ENCODE data around the gene NEK5.
"Not testable (repeated sequence)": the region's sequence is repeated elsewhere in the genome, so short reads cannot be mapped to it uniquely, and the experiment has no call there.

Gene NEK5

GRCh38 chr13:52128714-52129700 is at the start of gene NEK5:
Gene NEK5 (minus strand): TSS chr13:52129073. CDS start chr13:52127482, 1,591 bp downstream.
- DNase-seq (ENCODE audit: low read depth, low spot score), result no peak

DNA sequence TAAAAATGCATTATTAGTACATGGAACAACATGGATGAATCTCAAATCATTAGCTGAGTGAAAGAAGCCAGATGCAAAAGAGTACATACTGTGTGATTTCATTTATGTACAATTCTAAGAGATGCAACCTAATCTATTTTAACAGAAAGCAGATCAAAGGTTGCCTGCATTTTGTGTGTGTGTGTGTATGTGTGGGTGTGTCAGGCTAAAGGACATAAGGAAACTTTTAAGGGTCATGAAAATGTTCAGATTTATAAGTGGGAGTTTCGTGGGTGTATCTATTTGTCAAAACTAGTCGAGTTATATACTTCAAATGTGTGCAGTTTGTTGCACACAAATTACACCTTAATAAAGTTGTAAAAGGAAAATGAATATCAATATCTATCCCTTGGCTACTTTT is 48.4 kb upstream of the NEK5 start:
- DNase-seq (ENCODE audit: low read depth, low spot score), result no peak

DNA sequence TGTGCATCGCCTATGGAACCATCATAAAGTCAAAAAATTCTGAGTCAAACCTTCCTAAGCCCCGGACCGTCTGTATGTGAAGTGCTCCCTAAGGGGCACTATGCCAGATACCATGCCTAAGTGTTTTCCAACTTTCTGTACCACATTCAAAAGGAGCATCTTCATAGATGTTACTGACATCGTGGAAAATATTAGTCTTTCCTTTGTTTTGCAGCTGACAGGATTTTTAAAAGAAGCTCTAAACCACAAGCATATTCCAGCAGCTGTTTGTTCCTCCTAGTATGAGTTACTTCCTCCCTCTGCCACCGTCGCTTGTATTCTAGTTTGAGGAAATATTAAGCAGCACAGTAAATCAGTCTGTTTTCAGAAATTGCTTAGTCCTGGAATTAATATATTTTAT is 45.1 kb upstream of the NEK5 start:
- DNase-seq (ENCODE audit: low read depth, low spot score), result not testable (repeated sequence)

GRCh38 chr13:52173373-52173772 is 44.5 kb upstream of the NEK5 start:
- DNase-seq (ENCODE audit: low read depth, low spot score), result no peak

DNA sequence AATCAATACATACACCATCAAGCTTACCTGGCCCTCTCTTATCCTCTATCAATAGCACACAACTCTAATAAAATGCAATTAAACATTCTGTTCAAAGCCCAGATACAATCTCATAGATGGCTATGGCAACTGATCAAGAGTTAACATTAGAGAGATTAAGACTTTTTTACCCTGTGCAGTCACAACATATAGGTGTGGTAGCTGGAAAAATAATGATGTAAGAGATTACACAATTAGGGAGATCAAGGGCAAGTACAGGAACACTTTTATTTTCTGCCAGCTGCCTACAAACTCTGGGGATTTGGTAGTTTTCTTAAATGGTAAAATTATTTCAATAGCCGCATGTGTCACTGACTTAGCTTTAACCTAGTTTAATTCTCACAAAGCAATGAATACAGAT is 42.8 kb upstream of the NEK5 start:
- DNase-seq (ENCODE audit: low read depth, low spot score), result not testable (repeated sequence)

- not testable (repeated sequence) for DNase-seq (ENCODE audit: low read depth, low spot score)
These were observed 42.0 kb upstream of the NEK5 start for GRCh38 chr13:52170828-52171391.

DNA sequence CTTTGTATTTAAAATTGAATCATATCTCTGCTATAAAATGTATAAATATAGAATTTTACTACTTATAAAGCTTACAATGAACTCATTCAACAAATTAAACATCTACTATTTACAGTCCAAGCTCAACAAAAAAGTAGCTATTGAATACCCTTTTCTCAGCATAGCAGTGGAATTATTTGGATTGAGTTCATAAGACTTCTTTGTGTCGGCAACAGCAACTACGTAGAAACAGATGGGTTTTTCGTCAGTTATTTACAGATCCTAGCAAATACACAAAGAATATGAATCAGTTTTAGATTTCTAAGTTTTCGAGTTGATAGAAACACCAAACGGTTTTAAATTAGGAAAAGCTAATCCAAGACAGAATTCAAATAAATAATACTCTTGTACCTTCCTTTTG is 41.0 kb upstream of the NEK5 start:
- DNase-seq (ENCODE audit: low read depth, low spot score), result no peak

DNA sequence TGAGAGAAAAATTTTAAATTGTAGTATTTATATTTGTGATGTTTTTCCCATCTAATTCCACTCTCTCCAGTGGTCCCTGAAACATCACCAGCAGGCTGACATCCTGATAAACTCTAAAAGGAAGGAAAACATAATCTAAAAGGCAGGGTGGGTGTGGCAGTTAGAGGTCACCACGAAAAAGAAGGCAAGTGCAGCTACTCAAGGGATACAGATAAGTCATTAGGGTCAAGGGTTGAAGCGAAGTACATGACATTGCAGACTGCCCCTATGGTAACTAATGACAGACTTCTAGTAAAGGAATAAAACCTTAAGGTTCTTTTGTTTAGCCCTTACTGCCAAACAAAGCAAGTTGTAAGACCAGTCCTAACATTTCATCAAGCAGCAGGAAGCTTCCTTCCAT is 36.5 kb upstream of the NEK5 start:
- DNase-seq (ENCODE audit: low read depth, low spot score), result no peak

DNA sequence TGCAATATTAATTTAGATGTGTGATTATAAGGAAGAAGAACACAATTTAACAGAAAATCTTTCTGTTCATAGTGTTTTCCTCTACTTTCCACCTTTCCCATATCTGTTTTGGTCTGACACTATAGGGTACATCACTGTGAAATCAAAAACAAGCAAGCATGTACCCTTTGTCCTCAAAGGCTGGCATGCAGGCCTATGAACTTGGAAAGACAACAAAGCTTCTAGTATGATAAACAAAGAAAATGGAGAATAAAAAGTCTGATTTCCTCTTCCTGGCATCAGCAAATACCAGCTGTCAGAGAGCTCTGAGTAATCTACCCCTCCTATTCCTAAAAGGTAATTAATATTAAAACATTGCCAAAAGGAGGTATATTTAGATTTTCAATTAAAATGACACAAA is 36.1 kb upstream of the NEK5 start:
- DNase-seq (ENCODE audit: low read depth, low spot score), result no peak

GRCh38 chr13:52163878-52164277 is 35.0 kb upstream of the NEK5 start:
- DNase-seq (ENCODE audit: low read depth, low spot score), result not testable (repeated sequence)

DNA sequence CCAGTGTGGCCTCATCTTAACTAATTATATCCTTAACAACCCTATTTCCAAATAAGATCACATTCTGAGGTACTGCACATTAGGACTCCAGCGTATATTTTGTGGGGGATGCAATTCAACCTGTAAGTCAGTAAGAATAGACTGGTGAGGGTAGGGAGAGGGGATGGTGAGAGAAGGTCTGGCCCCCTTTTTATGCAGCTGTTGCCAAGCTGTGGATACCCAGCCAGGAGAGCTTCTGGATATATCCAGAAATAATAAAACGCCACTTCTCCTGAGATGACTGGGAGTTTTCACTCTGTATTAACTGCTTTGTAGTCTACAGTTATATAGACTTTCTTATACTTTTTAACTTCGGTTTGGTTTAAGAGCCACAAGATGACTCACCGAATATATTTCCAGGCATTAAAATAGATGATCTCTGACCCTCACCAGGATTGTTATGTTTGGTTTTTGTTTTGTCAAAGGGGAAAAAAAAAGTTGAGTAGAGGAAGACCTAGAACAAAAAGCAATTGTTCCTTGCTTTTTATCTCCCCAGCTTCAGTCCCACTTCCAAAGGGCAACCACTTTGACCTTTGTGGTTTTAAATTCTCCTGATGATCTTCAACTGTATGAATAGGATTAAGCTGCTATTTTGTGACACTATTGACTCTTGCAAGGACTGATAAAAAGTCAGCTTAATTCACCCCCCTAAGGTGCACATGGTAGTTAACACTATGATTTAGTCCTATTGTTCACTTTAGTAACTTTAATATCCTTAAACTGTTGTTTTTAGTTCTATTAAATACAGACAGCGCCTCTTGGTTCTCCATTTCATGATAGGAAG is 33.6 kb upstream of the NEK5 start:
- peak; percentile 40 for DNase-seq (ENCODE audit: low read depth, low spot score)

DNA sequence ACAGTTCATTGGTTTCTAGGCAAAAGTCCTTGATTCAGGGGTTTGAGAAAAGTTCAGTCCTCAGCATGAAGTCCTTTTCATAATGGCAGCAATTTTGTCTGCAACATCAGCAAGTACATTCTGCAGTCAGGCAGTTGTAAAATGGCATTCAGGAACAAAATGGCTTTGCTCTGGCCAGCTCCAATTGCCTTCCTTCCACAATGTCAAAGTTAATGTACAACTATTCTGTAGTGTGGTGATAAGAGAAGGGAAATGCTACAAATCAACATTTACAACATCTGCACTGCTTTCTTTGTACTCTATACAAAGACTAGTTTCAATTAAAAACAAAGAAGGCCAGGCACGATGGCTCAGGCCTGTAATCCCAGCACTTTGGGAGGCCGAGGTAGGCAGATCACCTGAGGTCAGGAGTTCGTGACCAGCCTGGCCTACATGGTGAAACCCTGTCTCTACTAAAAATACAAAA is 32.3 kb upstream of the NEK5 start:
- no peak for DNase-seq (ENCODE audit: low read depth, low spot score)

DNA sequence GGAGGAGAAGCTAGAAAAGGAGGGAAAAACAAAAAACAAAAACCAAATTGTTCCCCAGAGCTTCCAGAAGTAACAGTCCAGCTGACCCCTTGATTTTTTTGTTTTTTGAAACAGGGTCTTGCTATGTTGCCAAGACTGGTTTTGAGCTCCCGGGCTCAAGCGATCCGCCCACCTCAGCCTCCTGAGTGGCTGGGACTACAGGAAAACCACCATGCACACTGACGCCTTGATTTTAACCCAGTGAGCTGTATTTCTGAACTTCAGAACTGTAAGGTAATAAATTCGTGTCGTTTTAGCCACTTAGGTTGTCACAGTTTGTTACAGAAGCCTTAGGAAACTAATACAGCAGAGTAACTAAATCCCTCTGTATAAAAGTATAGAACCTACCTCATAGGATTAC is 31.6 kb upstream of the NEK5 start:
- DNase-seq (ENCODE audit: low read depth, low spot score), result no peak

- DNase-seq (ENCODE audit: low read depth, low spot score), result no peak
These were observed 31.2 kb upstream of the NEK5 start for GRCh38 chr13:52160053-52160452.

- DNase-seq (ENCODE audit: low read depth, low spot score), result no peak
These were observed 30.5 kb upstream of the NEK5 start, which contains the start of gene NEK3 for GRCh38 chr13:52159159-52159982. Gene NEK3 (minus strand): TSS chr13:52159597. CDS start chr13:52156191, 3,406 bp downstream.

DNA sequence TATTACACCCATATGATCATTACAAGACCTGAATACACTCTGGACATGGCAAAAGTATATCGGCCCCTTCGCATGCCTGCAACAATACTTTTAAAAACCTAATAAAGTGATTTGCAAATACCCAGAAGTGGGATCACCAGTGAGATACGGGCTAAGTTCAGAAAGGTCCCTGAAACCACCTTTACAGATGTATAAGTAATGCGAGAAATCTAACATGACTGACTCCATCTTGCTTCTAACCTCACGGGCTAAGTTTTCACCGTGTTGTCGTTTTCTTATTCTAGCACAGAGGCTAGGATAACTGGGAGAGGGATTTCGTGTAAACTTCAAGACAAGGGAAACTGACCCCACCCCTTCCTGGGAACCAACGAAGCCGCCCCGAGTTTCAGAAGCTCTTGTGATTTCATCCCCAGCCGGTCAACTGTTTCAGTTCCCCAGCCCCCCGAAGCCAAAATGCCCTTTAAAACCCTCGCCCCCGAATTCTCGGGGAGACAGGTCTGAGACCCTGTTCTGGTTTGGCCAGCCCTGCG is 29.8 kb upstream of the NEK5 start:
- DNase-seq (ENCODE audit: low read depth, low spot score), result no peak

DNA sequence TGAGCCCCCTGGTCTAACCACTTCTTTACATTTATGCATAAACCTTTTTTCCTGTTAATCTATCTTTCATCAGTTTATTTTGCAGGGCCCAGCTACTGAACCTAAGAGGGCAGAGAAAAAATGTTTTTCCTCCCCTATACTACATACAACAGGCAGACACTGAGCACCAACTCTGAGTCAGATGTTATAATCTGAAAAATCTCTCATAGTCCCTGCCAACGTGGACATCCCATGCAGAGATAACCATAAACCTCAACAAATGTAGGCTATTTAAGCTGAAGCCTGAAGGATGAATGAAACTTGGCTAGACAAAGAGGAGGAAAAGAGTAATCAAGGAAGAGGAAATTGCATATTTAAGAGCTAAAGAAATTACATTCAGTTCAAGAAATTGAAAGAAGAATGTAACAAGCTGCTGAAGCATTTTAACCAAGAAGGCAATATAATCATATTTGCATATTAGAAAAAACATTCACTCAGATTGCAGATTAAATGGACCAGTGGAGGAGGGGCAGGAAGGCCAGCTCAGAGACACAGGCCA is 27.9 kb upstream of the NEK5 start:
- DNase-seq (ENCODE audit: low read depth, low spot score), result no peak

GRCh38 chr13:52155177-52155576 is 26.3 kb upstream of the NEK5 start:
- DNase-seq (ENCODE audit: low read depth, low spot score), result no peak

- DNase-seq (ENCODE audit: low read depth, low spot score), result no peak
These were observed 18.4 kb upstream of the NEK5 start for GRCh38 chr13:52147225-52147624.

- no peak for DNase-seq (ENCODE audit: low read depth, low spot score)
These were observed 12.4 kb upstream of the NEK5 start for GRCh38 chr13:52141299-52141698.
